HG03039 (cell line): ENCODE measurements around the gene CEP63.
"Not testable (repeated sequence)": the region's sequence is repeated elsewhere in the genome, so short reads cannot be mapped to it uniquely, and the experiment has no call there.

Experiments
- ATAC-seq: cut with Tn5 transposase; IDR thresholded peaks from one replicate; pipeline ENCODE4 v1.9.1; 2021; ENCODE audit warnings: mild to moderate bottlenecking, moderate library complexity; ENCODE audit not compliant: unreplicated experiment

Gene CEP63

DNA sequence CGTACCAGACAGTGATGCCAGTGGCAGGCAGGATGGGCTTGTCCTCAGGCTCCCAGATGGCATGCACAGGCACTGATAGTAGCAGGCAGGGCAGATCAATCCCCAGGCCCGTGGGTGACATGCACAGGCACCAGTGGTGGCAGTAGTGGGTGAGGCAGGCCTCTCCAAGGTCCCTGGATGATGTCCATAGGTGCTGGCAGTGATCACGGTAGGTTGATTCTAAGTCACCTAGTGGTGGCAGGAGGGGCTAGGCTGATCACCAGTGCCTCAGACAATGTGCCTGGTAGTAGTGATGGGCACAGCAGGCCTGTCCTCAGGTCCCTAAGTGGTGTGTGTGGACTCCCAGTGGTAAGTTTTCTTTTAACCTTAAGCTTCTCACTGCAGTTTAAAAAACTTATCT is 19.6 kb downstream of the CEP63 start:
- no peak for ATAC-seq

DNA sequence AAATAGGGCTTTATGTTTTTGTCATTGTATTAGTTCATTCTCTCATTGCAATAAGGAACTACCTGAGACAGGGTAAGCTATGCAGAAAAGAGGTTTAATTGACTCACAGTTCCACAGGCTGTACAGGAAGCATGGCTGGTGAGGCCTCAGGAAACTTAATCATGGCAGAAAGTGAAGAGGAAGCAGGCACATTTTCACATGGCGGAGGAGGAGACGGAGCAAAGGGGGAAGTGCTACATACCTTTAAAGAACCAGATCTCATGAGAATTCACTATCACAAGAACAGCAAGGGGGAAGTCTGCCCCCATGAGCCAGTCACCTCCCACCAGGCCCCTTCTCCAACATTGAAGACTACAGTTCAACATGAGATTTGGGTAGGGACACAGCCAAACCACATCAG is 25.6 kb downstream of the CEP63 start:
- ATAC-seq, result no peak

DNA sequence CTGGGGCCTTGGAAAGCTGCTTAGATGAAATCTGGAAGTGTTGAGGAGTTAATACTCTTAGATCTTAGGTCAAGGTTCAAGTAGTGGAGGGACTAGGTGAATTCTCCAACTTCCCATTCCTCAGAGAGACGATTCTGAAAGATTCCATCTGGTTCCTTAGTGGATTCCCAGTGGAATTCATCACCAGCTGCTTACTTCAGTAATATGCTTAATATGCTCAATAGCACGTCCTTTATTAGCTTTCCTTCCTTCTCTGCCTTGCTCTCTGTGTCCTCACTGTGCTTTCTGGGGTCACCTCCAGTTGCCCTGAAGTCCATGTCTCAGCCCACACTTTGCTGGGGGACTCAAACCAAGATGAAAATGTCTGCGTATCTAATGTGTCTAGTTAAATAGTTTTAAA is 31.0 kb downstream of the CEP63 start:
- ATAC-seq, result no peak

DNA sequence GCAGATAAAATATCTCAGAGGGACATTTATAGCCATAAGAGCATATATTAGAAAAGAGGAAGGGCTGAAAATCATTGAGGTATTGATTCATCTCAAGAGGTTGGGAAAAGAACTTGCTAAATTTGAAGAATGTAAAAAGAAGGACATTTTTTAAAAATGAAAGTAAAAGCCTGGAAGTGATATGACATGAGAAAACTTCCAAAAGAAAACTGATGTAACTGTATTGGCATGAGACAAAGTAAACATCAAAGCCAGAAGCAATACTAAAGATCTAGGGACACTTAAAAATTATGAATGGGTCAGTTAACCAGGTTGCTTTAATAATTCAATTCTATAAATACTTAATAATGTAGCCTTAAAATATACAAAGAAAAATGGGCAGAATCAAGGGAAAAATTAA is 31.9 kb downstream of the CEP63 start:
- no peak for ATAC-seq

DNA sequence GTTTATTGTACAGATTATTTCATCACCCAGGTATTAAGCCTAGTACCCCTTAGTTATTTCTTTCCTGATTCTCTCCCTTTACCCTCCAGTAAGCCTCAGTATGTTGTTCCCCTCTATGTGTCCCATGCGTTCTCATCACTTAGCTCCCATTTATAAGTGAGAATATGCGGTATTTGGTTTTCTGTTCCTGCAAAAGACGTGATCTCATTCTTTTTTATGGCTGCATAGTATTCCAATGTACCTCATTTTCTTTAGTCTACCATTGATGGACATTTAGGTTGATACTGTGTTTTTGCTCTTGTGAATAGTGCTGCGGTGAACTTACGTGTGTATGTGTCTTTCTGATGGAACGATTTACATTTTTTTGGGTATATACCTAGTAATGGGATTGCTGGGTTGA is 36.7 kb downstream of the CEP63 start:
- no peak for ATAC-seq

DNA sequence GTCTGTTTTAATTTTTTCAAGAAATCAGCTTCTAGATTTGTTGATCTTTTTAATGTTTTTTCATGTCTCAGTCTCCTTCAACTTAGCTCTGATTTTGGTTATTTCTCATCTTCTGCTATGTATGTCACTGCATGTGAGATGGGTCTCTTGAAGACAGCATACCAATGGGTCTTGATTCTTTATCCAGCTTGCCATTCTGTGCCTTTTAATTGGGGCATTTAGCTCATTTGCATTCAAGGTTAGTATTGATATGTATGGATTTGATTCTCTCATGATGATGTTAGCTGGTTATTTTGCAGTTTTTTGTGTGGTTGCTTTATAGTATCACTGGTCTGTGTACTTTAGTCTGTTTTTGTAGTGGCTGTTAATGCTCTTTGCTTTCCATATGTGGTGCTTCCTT is 39.4 kb downstream of the CEP63 start:
- no peak for ATAC-seq

DNA sequence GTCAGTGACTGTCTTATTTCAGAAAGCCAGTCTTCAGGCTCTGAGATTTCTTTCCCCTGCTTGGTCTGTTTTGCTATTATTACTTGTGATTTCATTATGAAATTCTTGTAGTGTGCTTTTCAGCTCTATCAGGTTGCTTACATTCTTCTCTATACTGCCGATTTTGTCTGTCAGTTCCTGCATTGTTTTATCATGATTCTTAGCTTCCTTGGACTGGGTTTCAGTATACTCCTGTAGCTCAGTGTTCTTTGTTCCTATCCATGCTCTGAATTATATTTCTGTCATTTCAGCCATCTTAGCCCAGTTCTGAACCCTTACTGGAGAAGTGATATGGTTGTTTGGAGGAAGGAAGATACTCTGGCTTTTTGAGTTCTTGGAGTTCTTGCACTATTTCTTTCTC is 40.5 kb downstream of the CEP63 start:
- no peak for ATAC-seq

DNA sequence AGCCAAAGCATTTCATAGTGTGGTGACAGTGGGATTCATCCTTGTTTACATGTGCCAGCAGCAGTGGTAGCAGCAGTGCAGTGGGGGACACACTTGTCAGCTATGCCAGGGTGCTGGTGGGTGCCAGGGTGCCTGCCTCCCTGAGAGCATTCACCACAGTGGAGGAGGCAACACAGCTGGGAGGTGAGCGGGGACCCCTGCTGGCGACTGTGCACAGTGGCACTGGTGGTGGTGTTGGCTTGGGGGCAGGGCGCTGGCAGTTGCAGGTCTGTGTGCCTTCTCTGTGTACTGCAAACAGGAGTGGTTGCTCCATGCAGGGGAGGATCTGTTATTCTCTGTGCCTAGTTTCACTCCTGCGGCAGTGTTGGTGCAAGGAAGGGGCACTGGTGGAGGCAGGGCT is 41.2 kb downstream of the CEP63 start:
- ATAC-seq, result no peak

DNA sequence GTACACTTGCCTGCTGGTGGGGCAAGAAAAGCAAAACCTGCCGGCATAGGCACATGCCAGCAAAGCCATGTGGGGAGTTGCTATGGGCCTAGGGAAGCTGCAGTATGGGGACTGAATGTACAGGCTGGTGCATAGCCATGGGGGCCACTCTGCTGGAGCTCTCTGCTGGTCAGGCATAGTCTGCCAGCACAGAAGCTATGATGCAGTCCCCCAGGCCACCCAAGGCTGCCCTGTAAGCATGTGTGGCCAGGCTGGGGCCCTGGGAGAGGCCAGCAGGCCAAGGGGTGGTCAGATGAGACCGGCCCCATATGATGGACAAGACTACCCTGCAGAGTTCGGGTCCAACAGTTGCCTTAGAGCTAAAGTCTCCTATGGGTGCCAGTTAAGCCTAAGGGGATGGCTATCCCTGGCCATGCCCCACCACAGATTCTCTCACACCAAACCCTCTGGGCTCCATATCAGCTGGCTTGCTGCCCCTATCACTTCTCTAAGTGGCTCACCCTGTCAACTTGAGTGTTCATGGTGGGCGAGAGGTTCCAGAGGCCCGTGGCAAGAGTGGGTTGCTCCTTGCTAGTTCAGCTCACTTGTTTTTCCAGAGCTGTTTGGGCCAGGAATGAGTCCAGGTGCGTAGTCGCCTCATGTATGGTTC is 41.8 kb downstream of the CEP63 start:
- no peak for ATAC-seq

DNA sequence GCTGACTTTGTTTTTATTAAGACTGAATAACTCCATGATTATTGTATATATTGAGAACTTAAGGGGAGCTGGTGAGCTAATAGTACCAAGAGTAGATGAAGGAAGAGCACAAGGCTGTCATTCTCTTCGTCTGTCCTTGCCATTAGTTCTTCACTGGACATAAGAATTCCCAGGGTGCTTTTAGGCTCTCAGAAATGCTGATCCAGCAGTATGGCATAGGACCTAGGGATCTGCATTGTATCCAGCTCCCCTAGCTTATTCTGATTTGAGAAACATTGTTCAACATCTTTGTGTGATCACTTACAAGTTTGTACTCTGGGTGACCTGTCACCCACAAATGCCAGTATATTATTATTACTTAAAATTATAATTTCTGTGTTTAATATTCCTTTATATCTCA is 47.6 kb downstream of the CEP63 start:
- no peak for ATAC-seq

DNA sequence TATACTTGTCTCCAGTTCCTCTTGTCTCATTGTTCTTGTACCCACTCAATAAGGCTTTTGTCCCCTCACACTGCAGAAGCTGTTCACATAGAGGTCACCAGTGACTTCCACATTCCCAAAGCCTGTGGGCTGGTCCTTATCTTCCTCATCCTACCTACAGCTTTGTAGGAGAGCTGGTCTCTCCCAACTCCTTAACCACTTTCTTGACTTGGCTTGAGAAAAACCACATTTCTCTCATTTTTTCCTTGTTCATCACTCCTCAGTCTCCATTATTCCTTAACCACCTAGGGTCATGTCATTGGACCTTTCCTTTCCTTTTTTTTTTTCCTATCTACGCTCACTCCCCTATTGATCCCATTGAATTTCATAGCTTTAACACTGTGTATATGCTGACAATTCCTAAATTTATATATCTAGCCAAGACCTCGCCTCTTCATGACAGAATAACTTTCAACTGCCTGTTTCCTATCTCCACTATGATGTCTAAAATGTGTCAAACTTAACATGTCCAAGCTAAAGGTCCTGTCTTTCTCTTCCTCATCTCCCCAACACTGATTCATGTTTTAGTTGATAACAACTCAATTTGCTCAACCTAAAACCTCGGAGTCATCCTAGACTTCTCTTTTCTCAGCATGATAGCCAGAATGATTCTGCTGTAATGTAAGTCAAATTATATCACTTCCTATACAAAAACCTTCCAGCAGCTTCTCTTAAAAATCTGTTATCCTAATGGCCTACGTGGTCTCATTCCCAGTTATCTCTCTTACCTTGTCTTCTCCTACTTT is 49.5 kb downstream of the CEP63 start:
- no peak for ATAC-seq

DNA sequence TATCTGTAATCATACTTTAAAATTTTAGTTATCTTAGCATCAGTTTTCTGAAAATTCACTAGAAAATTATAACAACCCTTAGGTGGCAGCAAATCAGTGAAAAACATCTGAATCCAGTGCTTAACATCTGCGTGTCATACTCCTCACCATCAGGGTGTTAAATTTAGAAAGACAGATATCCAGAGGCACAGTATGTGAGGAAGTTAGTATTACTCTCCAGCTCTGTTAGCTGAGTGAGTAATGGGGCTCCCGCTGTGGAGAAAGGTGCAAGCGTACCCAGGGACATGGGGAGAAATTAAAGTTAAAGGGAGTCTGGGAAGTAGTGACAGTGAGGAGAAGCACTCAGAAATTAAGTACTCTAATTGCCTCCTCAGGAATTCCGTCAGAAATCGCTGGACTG is 50.9 kb downstream of the CEP63 start:
- ATAC-seq, result no peak

DNA sequence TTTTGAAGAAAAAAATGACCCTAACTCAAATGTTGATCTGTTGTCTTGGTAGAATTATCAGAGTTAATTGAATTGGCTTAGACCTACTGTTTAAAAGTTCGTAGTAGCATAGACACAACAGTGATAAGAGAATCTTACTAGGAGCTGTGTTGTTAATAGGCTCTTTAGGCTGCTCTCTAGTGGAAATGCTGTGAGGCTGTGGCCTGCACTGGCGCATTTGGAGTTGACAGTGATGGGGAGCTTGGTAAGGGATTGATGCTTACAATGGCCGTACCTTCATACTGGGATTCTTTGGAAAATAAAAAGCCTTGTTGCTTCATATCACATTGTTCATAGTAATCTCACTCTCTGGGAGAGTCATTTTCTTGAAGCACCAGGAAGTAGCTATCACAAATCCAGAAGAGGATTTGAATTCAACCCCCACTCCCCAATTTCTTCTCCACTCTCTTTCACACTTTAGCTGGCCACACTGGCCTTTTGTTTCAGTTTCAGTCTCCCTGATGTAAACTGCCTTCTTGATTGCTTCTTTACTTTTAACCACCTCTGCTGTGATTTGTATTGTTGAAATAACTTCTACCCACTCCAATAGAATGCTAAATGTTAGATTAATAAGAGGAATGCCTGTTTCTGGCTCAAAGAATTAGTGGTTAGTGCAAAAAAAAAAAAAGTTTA is 56.6 kb downstream of the CEP63 start:
- no peak for ATAC-seq

DNA sequence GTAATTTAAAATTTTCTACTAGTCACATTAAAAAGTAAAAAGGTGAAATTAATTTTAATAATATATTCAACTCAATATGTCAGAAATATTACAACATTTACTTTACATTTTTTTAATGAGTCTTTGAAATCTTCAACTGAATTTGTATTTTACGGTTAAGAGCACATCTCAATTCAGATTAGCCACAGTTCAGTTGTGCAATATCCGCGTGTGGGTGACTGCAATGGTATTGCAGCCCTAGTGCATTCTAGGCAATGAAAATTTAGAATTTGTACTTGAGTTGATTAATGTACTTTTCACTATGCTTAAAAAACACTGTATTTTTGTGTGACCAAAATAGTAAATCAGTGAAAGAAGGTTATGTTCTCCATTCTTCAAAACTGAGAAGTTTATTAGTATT is 57.3 kb downstream of the CEP63 start:
- no peak for ATAC-seq

DNA sequence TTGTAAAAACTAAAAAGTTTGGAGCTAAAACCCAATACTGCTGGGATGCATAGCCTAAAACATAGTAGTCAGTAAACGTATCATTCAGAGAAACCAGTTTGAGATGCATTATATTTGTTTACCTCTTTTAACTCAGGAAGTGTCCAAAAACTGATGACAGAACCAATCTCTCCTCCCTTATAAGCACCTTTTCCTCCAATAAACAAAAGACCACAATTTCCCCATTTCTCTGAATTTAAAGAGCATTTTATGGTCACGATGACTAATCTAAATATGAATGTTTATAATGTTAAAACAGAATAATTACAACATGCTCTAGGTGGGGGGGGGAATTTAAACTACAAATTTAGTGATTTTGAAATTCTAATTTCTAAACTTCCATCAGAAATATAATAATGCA is 58.5 kb downstream of the CEP63 start:
- ATAC-seq, result no peak

DNA sequence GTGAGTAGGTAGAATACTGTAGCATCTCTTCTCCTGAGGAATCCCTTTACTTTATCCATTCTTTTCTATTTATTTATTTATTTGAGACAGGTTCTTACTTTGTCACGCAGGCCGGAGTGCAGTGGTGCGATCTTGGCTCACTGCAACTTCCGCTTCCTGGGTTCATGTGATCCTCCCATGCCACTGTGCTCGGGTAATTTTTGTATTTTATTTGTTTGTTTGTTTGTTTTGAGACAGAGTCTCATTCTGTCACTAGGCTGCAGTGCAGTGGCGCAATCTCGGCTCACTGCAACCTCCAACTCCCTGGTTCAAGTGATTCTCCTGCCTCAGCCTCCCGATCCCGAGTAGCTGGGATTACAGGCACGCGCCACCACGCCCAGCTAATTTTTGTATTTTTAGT is 58.9 kb downstream of the CEP63 start:
- not testable (repeated sequence) for ATAC-seq

DNA sequence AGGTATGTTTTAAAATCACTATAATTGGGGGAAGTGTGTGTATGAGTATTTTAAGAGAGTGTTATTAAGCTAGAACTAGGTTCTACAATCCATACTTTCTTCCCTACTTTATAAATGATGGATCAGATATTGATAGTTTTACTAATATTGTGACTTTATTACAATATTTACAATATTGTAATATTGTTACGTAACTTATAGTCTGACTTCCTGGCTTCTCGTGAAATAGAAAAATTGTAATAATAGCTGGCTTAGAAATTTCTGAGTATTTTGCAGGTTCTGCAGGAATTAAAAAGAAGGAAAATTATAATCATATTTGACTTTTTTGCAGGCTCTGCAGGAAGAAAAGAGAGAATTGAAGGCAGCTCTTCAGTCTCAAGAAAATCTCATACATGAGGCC is 60.0 kb downstream of the CEP63 start:
- no peak for ATAC-seq

DNA sequence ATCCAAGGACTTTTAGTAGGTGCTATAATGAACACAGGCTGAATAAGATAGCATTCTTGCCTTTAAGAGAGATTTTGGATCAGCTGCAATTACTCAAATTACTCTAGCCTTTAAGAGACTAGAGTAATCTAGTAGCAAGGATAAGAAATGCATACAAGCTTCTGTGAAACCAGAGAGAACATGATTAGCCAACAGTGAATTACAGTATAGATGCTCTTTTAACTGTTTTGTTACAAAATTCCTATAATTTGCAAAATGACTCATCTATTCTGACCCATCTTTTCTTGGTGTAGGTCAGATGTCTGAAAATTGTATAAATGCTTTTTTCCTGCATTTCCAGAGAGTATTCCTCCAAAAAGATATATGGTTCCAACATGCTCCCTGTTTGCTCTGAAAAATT is 66.9 kb downstream of the CEP63 start:
- ATAC-seq, result no peak

DNA sequence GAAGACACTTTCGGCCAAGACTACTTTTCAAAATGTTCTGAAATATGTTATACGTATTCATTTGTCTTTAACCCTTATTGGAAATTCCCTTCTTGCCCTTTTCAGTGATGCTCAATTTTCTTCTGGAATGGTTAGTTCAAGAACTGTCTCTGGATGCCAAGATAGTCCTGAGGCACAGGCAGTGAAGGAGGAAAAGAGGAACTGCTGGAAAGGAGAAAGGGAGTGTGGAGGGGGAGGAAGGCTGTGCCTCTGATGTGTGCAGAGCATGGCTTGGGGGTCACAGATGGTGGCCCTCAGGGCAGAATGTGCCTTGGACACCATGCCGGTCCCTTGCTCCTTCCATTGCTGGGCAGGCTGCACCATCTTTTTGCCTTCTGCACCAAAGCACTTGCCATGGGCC is 73.7 kb downstream of the CEP63 start:
- ATAC-seq, result no peak

DNA sequence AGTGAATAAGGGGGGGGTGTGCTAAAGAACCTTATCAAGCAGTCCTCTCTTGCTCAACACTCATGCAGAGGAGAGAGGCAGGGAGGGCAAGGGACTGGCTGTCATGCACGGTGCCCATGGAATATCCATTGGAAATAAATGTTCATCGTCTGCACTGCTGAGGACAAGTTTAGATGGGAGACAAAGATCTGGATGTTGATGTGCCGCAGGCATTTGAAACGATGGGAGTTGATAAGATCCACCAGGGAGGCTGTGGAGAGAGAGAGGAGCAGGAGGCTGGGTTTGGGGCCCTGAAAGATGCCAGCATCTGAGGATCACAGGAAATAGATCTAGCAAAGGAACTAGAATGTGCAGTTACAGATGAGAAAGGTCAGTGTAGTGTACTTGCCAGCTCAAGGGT is 76.2 kb downstream of the CEP63 start:
- no peak for ATAC-seq

DNA sequence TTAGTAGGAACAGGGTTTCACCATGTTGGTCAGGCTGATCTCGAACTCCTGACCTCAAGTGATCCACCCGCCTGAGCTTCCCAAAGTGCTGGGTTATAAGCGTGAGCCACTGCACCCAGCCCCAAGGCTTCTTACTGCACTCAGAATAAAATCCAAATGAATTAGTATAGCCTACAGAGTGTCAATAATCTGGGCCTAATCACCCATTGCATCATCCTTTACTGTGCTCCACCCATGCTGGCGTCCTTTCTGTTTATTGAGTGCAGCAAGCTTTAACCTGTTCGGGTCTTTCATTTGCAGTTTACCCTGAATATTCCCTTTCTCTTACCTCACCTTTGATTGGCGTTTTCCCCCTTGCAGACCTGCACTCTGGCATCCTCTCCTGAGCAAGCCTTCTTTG is 77.7 kb downstream of the CEP63 start:
- ATAC-seq, result no peak

DNA sequence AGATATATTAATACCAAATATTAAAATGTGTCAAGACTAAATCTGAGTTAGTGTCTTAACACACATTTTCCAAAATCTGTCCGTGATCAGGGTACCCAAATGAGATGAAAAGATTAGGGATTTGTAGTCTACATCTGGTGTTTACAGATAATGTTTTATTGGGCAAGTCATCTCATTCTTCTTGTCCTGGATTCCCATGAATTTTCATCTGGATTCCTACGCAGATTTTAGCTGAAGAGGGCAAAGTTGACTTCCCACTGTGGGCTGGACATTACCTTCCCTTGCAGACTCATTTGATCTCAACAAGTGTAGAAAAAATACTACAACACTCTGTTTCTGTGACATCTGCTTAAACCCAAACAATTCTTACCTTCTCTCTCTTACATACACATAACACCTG is 79.1 kb downstream of the CEP63 start:
- ATAC-seq, result no peak
